Stimulated activated CD4-positive, alpha-beta T cell treated with anti-CD3 and anti-CD28 coated beads, Interleukin-15, amount 100 ng/mL, for 1 hour (primary cell): ENCODE results near the gene ASB12.
"Not testable (repeated sequence)": the region's sequence is repeated elsewhere in the genome, so short reads cannot be mapped to it uniquely, and the experiment has no call there.

Experiments
- DNase-seq, 2 donors: peaks; one replicate each; pipeline ENCODE4 v3.0.0-alpha.2; 2020; ENCODE audit warnings: low read depth in 1 of 2, low spot score in 1 of 2

ASB12 gene, protein sequence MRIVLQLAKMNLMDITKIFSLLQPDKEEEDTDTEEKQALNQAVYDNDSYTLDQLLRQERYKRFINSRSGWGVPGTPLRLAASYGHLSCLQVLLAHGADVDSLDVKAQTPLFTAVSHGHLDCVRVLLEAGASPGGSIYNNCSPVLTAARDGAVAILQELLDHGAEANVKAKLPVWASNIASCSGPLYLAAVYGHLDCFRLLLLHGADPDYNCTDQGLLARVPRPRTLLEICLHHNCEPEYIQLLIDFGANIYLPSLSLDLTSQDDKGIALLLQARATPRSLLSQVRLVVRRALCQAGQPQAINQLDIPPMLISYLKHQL

DNA sequence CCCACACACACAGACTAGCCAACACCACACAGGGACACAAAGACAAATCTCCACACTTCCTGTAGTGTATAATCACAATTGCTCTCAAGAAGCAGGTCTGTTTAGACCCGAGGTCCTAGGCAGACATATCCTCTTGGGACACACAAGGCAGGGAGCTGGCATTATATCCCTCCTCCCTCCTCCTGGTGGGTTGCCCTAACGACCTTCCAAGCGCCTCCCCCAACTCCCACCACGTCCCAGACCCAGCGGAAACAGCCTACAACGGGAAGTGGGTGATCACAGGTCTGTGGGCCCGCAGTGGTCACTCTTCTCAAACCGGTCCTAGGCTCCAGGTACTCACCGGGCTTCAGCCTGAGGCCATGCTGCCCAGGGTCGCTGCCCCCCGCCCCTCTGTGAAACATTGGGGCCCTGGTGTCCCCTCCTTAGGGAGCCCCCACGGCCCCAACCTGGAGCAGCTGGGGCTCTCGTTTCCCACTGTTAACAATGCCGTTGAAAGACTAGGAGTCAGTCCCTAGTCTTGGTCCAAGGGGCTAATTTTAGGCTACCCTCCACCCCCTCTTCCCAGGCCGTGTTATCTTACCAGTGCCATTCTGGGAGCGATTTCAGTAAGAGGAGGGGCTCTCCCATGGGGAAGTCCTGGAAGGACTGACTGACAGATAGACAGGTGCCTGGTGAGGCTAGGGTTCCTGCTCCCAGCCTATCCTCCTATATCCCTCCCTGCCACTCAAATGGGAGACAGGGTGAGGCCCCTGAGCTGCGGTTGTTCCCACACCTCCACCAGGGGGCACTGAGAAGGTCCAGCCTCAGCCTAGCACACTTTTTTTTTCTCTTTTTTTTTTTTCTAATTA lies at the start of gene ASB12:
ASB12 (minus strand) TSS at position 485 of the 848 bp plus-strand sequence. CDS start 4,957 bp downstream, outside the sequence.
- no peak for DNase-seq

DNA sequence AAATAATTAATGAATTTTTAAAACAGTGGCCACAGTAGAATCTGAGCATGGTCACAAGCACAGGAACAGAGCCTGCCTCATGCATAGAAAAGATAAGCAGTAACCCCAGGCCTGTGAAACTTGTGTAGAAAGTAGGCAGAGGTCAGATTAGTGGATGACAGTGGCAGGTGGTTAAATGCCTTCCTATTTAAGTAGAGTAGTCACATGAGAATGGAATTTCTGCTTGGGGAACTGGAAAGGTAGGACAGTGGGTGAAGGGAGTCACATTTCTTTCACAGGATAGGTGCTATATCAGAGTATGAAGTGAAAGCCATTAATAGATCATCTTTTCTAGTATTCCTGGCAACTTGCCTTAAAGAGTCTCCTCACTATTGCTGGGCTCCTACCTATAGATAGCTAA lies 34.9 kb upstream of the ASB12 start:
- DNase-seq, result no peak

DNA sequence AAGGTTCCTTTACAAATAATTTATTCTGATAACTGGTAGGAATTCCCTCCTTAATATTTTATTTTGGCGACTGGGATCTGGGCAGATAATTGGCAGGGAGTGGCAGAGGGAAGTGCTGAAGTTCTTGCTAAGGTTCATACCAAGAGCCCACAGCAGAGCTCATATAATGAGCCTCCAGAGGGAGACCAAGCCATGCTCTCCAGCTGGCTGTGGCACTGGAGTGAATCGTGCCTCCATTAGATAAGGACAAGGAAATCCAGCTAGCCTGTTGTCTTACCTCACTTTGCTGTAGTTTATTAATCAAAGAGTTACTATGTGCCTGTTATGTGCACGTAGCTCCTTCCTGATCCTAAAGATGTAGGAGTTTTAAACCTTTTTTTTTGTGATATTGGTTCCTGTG lies 1.3 kb downstream of the ASB12 start:
- DNase-seq, result no peak

DNA sequence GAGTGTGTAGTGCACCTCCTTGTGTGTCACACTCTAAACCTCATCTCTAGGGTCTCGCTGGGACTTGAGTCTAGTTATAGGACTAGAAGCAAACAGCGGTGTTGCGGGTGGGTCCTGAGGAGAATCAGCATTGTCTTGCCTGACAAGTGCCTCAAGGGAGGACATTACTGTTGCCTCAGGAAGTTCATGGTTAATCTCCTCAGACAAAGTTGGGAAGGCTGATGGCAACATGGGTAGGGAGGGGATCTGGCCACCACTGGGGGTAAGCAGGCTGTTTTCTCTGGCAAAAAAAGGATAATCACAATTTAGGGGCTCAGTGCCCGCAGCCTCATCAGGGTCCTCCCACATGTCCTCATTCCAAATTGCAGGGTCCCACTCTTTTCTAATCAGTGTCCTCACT lies 12.4 kb downstream of the ASB12 start:
- DNase-seq, result no peak

GRCh38 chrX:64213989-64214388 lies 16.4 kb downstream of the ASB12 start:
- DNase-seq, result not testable (repeated sequence)

GRCh38 chrX:64206556-64207162 lies 23.7 kb downstream of the ASB12 start:
- DNase-seq, result no peak

- DNase-seq, result peak; percentile 72 to 76
Measured at GRCh38 chrX:64205735-64206501, 24.5 kb downstream of the ASB12 start.

DNA sequence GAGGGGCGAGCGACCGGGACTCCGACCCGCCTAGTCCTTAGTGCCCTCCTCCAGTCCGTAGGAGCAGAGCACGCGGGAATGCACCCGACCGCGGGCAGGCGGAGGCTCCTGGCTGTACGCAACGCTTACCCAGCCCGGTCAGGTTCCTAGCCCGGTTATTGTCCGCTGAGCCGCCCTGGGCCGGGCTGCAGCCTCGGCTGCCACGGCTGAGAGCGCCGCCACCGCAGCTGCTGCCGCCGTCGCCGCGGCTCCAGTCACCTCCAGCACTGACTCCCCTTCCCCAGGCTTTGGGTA lies 25.0 kb downstream of the ASB12 start, which contains the start of gene AMER1:
AMER1 (minus strand) TSS at position 268 of the 294 bp plus-strand sequence. CDS start 12,422 bp downstream, outside the sequence.
- DNase-seq, result no peak

- peak in 1 of 2 donors; percentile 2 for DNase-seq
Measured at GRCh38 chrX:64204701-64205440, 25.5 kb downstream of the ASB12 start.

- no peak for DNase-seq
Measured at GRCh38 chrX:64204252-64204651, 26.2 kb downstream of the ASB12 start.

GRCh38 chrX:64202808-64203325 lies 27.5 kb downstream of the ASB12 start:
- DNase-seq, result no peak

GRCh38 chrX:64198036-64198435 lies 32.4 kb downstream of the ASB12 start:
- no peak for DNase-seq

DNA sequence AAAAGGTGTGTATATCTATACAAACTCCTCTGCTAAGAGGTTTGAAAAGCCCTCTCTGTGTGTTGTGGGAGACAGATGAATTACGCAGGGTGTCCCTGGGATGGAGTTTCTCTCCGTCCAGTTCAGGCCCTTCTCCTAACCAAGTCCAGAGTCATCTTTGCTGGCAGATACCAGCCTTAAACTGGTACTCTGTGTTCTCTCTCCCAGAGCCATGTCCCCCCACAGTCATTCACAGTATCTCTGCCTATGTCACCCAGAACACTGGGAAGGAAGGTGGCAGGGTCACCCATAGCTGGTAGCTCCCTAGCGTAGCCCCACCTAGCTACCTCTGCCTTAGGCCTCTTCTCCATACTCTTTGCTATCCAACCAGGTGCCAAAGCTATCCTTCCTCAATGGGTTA lies 33.8 kb downstream of the ASB12 start:
- no peak for DNase-seq

- no peak for DNase-seq
Measured at GRCh38 chrX:64195862-64196261, 34.5 kb downstream of the ASB12 start.

DNA sequence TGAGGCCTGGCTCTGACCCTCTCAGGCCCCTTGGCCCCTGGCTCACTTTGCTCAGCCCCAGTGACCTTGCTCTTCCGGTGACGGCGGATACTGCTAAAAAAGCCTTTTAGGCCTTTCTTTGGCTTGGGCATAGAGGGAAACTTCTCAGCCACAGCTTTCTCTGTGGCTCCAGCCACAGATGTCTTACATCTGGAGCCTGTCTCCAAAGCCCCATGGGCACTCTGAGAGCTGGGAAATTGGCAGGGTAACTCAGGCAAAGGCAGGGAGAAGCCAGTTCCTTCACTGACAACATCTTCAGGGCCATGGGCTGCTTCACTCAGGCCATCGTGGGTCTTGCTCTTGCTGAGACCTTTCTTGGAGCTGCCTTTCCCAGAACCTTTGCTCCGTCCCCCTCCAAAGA lies 37.7 kb downstream of the ASB12 start:
- DNase-seq, result no peak

- no peak for DNase-seq
Measured at GRCh38 chrX:64192040-64192439, 38.4 kb downstream of the ASB12 start.

GRCh38 chrX:64191281-64192010 lies 39.0 kb downstream of the ASB12 start:
- no peak for DNase-seq

- no peak for DNase-seq
Measured at GRCh38 chrX:64190136-64190740, 40.2 kb downstream of the ASB12 start.

DNA sequence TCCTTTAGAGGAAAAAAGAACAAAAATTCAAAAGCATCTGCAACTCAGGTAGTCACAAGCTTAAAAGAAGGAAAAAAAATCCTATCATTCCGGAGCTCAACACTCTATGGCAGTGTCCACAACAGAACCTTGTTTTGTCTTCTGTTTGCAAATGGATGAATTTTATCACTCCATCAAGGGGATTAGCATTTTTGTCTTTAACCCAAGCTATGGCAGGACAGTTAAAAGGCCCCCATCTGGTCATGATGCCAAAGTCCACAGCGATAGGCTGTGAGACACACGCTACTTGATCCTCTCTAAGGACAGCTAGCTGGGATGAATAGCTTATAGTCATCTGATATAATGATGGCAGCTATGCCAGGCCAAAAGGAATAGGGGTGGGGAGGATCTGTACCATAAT lies 41.5 kb downstream of the ASB12 start:
- no peak for DNase-seq
